Stimulated activated CD8-positive, alpha-beta memory T cell treated with anti-CD3 and anti-CD28 coated beads, Interleukin-4, amount 100 ng/mL, for 24 hours (primary cell): ENCODE data around the gene MCF2L2.
A peak's percentile ranks its signal among the peaks of the same experiment; 100 is the strongest.

ENCODE experiments used
- DNase-seq: peaks from one replicate; pipeline ENCODE4 v3.0.0-alpha.2; 2020; ENCODE audit warnings: low read depth

MCF2L2 gene

GRCh38 chr3:183324083-183324482, 104.3 kb downstream of the MCF2L2 start:
- DNase-seq, result no peak

- DNase-seq, result no peak
These were observed 109.0 kb downstream of the MCF2L2 start for GRCh38 chr3:183319371-183319770.

GRCh38 chr3:183318877-183319276, 109.5 kb downstream of the MCF2L2 start:
- DNase-seq, result no peak

- DNase-seq, result no peak
These were observed 110.2 kb downstream of the MCF2L2 start for GRCh38 chr3:183317886-183318865.

GRCh38 chr3:183317271-183317670, 111.1 kb downstream of the MCF2L2 start:
- no peak for DNase-seq

GRCh38 chr3:183315739-183316138, 112.7 kb downstream of the MCF2L2 start:
- DNase-seq, result no peak

- DNase-seq, result no peak
These were observed 114.7 kb downstream of the MCF2L2 start for GRCh38 chr3:183313764-183314163.

- no peak for DNase-seq
These were observed 115.1 kb downstream of the MCF2L2 start for GRCh38 chr3:183313351-183313750.

GRCh38 chr3:183312433-183312832, 116.0 kb downstream of the MCF2L2 start:
- no peak for DNase-seq

- no peak for DNase-seq
These were observed 117.5 kb downstream of the MCF2L2 start for GRCh38 chr3:183310936-183311335.

GRCh38 chr3:183309276-183309675, 119.1 kb downstream of the MCF2L2 start:
- no peak for DNase-seq

- DNase-seq, result no peak
These were observed 119.7 kb downstream of the MCF2L2 start for GRCh38 chr3:183308751-183309150.

- no peak for DNase-seq
These were observed 120.7 kb downstream of the MCF2L2 start for GRCh38 chr3:183307749-183308148.

- DNase-seq, result peak; percentile 19
These were observed 121.4 kb downstream of the MCF2L2 start for GRCh38 chr3:183306798-183307671.

- DNase-seq, result no peak
These were observed 124.7 kb downstream of the MCF2L2 start for GRCh38 chr3:183303690-183304089.

- no peak for DNase-seq
These were observed 126.4 kb downstream of the MCF2L2 start for GRCh38 chr3:183301937-183302580.

- DNase-seq, result no peak
These were observed 127.3 kb downstream of the MCF2L2 start for GRCh38 chr3:183300996-183301562.

GRCh38 chr3:183299976-183300375, 128.4 kb downstream of the MCF2L2 start:
- no peak for DNase-seq

- no peak for DNase-seq
These were observed 129.7 kb downstream of the MCF2L2 start for GRCh38 chr3:183298701-183299153.

- no peak for DNase-seq
These were observed 131.5 kb downstream of the MCF2L2 start for GRCh38 chr3:183296944-183297343.

GRCh38 chr3:183295211-183295610, 133.2 kb downstream of the MCF2L2 start:
- DNase-seq, result no peak

GRCh38 chr3:183293966-183294365, 134.5 kb downstream of the MCF2L2 start:
- no peak for DNase-seq
